Left kidney (tissue), 2 donors: ENCODE measurements around the gene DLGAP1. TPM values are rescaled to one million over a fixed set of nuclear protein-coding genes. Genes with fewer than 3 reads are reported as not detected.
"Not testable (repeated sequence)": the region's sequence is repeated elsewhere in the genome, so short reads cannot be mapped to it uniquely, and the experiment has no call there.

ENCODE experiments used
- DNase-seq: peaks from one replicate; pipeline ENCODE4 v3.0.0-alpha.2; 2013
- polyA plus RNA-seq: library from polyadenylated mRNA; unstranded; fragments of 120-200 nt; gene quantifications from one replicate; pipeline ENCODE4 v1.2.1, GENCODE V29; 2013; ENCODE audit not compliant: insufficient read length

Gene DLGAP1
- polyA plus RNA-seq, 1 donor = 6.2 TPM

DNA sequence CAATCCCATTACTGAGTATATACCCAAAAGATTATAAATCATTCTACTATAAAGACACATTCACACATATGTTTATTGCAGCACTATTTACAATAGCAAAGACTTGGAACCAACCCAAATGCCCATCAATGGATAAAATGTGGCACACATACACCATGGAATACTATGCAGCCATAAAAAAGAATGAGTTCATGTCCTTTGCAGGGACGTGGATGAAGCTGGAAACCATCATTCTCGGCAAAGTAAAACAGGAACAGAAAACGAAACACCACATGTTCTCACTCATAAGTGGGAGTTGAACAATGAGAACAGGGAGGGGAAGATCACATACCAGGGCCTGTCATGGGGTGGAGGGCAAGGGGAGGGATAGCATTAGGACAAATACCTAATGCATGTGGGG, 167.8 kb downstream of the DLGAP1 start:
- not testable (repeated sequence) for DNase-seq

DNA sequence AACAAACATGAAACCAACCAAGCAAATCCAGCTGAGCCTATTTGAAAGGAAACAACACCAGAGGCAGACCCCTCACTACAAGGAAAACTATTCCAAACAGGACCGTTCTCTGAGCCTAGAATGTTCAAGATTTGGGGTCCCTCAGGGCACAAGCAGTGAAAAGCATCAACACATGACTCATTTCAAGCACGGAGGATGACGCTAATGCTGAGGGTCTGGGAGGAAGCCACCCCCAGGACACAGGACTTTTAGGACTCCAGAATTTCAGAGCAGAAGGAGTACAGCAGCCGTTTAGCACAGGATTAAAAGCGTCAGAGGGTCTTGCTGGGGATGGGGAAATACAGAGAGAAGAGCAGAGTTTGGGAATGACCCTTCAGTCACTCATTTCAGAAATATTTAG, 168.9 kb downstream of the DLGAP1 start:
- DNase-seq = no peak

DNA sequence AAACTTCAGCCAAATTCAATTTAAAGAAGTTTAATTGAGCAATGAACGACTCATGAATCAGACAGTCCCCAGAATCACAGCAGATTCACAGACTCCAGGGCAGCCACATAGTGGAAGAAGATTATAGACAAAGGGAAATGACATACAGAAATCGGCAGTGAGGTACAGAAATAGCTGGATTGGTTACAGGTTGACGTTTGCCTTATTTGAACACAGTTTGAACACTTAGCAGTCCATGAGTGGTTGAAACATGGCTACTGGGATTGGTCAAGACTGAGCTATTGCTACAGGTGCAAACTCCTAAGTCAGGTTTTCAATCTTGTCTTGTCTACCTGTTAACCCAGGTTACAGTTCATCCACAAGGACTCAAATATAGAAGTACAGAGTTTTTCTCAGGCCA, 169.6 kb downstream of the DLGAP1 start:
- DNase-seq = no peak

DNA sequence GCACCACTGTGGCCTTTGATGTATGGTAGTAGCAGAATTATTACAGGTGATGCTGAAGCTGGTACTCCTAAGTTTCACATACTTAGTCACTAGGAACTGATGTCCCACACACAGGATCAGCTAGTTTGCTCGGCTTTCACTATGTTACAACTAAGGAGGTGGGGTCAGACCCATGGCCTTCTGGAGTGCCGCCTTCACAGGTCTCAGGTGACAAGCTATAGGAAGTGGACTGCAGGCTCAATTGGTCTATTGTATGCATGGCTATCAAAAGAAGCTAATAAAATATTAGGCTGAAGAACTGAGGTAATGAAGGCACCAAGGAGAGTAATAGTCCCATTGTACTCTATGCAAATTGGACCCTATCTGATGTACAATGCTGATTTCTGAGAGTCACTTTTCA, 170.6 kb downstream of the DLGAP1 start:
- DNase-seq = no peak

- no peak for DNase-seq
Observed at GRCh38 chr18:4283746-4284291, 171.3 kb downstream of the DLGAP1 start.

DNA sequence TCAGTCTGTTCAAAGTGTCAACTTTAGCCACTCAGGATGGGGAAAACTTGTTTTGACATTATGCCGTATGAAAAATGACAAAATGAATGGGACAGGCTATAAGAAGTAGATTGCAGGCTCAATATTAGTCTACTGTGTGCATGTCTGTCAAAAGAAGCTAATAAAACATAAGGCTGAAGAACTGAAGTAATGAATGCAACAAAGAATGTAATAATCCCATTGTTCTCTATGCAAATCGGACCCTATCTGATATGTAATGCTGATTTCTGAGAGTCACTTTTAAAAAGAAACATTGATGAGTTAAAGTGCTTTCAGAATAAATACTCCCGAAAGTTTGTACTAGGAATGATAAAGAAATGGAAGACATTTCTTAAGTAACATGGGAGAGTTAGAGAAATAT, 172.2 kb downstream of the DLGAP1 start:
- DNase-seq = no peak

DNA sequence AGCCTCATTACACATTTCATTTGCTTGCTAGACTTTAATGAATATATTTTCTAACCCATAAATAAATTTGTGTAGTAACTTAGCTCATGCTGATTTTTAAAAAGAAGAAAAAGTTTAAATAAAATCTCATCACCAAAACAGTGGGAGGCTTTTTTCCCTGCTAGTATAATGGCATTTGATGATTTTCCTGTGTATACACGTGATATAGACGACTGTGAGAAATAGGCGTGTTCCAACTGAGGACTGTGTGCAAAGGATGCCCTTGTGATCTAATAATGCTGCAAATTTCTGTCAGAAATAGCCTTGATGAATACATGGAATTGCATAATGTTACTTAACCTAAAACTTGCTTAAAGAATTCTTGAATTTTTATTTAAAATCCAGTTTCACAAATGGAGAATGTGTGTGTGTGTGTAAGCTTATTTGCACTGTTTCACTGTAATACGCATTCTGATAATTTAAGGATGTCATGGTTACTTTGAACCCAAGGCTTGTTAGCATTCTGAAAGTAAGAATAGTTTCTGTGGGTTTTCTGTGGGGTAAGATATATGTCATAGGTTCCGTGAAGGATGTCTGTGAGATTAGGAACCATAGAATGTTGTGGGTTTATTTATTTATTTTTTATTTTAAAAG, 178.0 kb downstream of the DLGAP1 start:
- no peak for DNase-seq

DNA sequence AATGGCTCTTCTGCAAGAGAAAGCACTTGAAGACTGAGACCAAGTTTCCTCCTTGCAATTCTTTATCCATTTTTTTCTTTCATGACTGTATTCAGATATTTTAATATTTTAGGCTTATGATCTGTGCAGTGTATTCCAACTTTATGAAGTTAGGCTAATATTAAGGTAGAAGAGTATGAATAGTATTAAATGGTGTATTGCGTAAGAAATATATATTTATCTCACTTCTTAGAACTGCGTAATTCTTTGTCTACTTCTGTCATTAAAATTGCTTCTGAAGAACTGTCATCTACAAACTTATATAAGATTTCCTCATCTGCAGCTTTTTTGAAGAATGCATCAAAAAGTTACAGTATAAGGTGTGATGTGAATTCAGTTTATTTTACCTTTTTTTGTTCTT, 183.2 kb downstream of the DLGAP1 start:
- DNase-seq = no peak

GRCh38 chr18:4270988-4271387, 184.1 kb downstream of the DLGAP1 start:
- no peak for DNase-seq

DNA sequence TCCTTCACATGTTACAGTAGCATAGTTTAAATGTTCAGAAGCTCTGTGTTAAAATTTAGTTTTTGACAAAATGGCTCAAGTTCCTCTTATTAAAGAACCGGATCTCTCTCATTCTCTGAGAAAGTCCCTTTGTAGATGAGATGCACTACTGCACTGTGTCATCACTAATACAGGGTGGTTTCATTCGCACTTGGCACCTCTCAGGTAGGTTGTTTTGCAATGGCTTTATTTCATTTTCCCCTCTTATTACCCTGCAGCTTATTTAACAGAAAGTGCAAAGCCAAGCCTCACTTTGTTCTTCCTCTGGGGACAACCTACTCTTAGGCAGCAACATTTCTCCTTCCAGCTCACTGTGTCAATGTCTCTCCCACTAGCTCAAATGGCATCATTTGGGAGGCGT, 185.1 kb downstream of the DLGAP1 start:
- DNase-seq = no peak

GRCh38 chr18:4267641-4268040, 187.5 kb downstream of the DLGAP1 start:
- DNase-seq = no peak

- no peak for DNase-seq
Observed at GRCh38 chr18:4264347-4264791, 190.7 kb downstream of the DLGAP1 start.

DNA sequence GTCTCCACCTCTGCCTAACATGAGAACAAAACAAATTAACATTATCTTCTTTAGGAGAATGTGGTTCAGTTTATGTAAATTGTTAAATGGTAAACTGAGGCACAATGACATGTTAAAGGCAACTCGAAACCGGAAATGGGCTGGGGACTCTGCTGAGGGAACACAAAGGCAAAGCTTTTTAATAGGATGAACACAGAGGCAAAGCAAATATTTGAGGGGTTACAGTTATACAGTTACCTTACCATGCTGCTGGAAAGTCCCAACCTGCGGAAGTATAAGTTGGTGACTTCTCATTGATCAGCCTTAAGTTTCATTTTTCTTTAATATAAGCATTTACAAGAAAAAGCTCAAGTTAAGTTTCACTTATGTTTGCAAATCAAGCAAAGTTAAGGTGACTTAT, 195.0 kb downstream of the DLGAP1 start:
- DNase-seq = no peak

GRCh38 chr18:4256766-4257417, 198.2 kb downstream of the DLGAP1 start:
- DNase-seq = no peak

GRCh38 chr18:4254840-4255239, 200.3 kb downstream of the DLGAP1 start:
- no peak for DNase-seq

- DNase-seq = no peak
Observed at GRCh38 chr18:4252829-4253228, 202.3 kb downstream of the DLGAP1 start.

GRCh38 chr18:4251873-4252272, 203.2 kb downstream of the DLGAP1 start:
- DNase-seq = no peak

- DNase-seq = no peak
Observed at GRCh38 chr18:4251206-4251605, 203.9 kb downstream of the DLGAP1 start.

- no peak for DNase-seq
Observed at GRCh38 chr18:4250141-4250540, 205.0 kb downstream of the DLGAP1 start.

- no peak for DNase-seq
Observed at GRCh38 chr18:4248686-4249085, 206.4 kb downstream of the DLGAP1 start.

- no peak for DNase-seq
Observed at GRCh38 chr18:4246374-4246773, 208.7 kb downstream of the DLGAP1 start.

GRCh38 chr18:4245456-4245855, 209.7 kb downstream of the DLGAP1 start:
- DNase-seq = no peak

DNA sequence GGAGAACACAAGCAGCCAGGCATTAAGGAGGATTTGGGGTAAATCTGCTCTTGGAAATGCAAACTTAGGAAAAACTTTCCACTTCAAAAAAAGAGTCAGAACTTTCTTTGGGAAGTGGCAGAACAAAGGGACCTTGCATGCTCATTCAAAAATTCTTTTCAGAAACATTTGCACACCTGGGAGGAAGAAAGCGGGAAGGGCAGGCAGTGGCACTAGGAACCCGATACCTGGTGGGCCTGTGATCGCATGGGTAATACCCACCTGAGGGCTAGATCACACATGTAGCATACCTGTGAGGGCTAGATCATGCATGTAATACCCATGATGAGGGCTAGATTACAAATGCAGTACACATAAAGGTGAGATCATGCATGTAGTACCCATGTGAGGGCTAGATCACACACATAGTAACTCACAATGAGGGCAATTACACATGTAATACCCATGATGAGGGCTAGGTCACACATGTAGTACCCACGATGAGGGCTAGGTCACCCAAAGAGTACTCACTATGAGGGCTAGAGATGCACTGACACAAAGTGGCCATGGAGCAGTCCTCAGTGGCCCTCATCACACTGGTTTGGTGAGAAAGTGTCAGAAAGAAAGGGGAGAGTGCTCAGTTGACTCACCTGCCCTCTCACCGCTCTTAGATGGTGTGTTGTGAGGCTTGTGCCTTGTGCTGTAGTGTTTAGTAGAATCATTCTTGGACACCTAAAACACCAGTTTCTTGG, 212.5 kb downstream of the DLGAP1 start:
- no peak for DNase-seq
